GM13977 (cell line): Measurements from ENCODE around the gene ACOT7.
A peak's percentile ranks its signal among the peaks of the same experiment; 100 is the strongest.

Source experiments
- DNase-seq: peaks from one replicate; pipeline ENCODE4 v3.0.0; 2012; ENCODE audit warnings: low spot score
- in situ Hi-C: fragments of 300-500 bp; cut with MboI; formaldehyde crosslinking; loops from one replicate; pipeline ENCODE4 v1.12.0; 2022; ENCODE audit warnings: low sequenced_read_pairs, low pct_unique_long_range_greater_than_20kb, mixed read lengths, inconsistent platforms; ENCODE audit not compliant: unreplicated experiment
- TF ChIP-seq, protein P1 (sequence below): IDR thresholded peaks from 2 replicates; pipeline ENCODE4 v1.5.1; 2012; ENCODE audit warnings: mild to moderate bottlenecking, control low read depth; ENCODE audit not compliant: insufficient read depth; ENCODE audit errors: extremely low read depth, missing control alignments

ACOT7 gene

GRCh38 chr1:6349254-6349943, 44.2 kb downstream of the ACOT7 start:
- TF ChIP-seq, protein P1, sequence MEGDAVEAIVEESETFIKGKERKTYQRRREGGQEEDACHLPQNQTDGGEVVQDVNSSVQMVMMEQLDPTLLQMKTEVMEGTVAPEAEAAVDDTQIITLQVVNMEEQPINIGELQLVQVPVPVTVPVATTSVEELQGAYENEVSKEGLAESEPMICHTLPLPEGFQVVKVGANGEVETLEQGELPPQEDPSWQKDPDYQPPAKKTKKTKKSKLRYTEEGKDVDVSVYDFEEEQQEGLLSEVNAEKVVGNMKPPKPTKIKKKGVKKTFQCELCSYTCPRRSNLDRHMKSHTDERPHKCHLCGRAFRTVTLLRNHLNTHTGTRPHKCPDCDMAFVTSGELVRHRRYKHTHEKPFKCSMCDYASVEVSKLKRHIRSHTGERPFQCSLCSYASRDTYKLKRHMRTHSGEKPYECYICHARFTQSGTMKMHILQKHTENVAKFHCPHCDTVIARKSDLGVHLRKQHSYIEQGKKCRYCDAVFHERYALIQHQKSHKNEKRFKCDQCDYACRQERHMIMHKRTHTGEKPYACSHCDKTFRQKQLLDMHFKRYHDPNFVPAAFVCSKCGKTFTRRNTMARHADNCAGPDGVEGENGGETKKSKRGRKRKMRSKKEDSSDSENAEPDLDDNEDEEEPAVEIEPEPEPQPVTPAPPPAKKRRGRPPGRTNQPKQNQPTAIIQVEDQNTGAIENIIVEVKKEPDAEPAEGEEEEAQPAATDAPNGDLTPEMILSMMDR: no peak
- in situ Hi-C loops: loop anchor here (10.0 kb wide), 1 partner anchor 105 kb away; the partner anchor contains the start of gene HES3
- no peak for DNase-seq

- in situ Hi-C loops: loop anchor here (10.0 kb wide), 1 partner anchor 104 kb away; the partner anchor contains the start of gene HES3
- no peak for DNase-seq
- TF ChIP-seq, protein P1: no peak
Measured at GRCh38 chr1:6348511-6349191, 44.9 kb downstream of the ACOT7 start.

DNA sequence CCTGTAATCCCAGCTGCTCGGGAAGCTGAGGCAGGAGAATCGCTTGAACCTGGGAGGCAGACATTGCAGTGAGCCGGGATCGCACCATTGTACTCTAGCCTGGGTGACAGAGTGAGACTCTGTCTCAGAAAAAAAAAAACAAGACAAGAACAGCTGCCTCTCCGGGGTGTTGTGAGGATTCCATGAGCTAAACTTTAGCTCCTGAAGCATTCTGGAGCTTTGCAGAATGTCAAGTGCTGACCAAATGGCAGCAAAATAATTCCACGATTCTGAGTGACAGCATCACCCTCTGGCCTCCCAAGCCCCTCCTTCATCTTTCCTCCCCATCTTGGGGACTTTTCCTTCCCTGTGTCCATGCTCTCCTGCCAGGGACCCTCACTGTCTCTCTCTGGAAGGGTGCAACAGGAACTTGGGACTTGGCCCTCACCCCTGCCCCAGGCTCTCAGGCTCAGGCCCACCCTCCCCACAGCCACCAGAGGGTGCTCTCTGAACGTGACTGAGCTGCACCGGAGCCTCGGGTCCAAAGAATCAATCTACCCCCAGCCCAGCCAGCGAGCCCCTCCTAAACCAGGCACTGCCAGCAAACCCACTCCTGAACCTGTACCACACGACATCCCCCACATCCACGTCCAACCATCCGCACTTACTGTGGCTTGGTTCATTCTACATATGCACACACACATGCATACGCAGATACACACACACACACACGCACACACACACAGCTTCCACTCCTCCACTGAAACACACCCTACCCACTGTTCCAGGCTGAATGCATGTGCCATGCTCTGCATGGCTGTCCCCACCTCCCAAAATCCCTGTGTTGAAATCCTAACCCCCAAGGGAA, 45.7 kb downstream of the ACOT7 start:
- in situ Hi-C loops: loop anchor here (10.0 kb wide), 1 partner anchor 103 kb away; the partner anchor contains the start of gene HES3
- TF ChIP-seq, protein P1: peak; percentile 84
- peak; percentile 78 for DNase-seq

- TF ChIP-seq, protein P1: no peak
- DNase-seq: no peak
- in situ Hi-C loops: loop anchor here (10.0 kb wide), 1 partner anchor 101 kb away; the partner anchor contains the start of gene HES3
Measured at GRCh38 chr1:6345460-6345859, 48.1 kb downstream of the ACOT7 start.

- in situ Hi-C loops: loop anchor here (10.0 kb wide), 1 partner anchor 100 kb away; the partner anchor contains the start of gene HES3
- TF ChIP-seq, protein P1: no peak
- no peak for DNase-seq
Measured at GRCh38 chr1:6345009-6345408, 48.6 kb downstream of the ACOT7 start.
